HG02870 (cell line): ENCODE data around the gene COL6A2.
"Not testable (repeated sequence)": the region's sequence is repeated elsewhere in the genome, so short reads cannot be mapped to it uniquely, and the experiment has no call there.

Source experiments
- ATAC-seq: cut with Tn5 transposase; IDR thresholded peaks from one replicate; pipeline ENCODE4 v1.9.1; 2021; ENCODE audit warnings: mild to moderate bottlenecking, moderate library complexity; ENCODE audit not compliant: unreplicated experiment

COL6A2 gene

GRCh38 chr21:46060596-46061061, 37.3 kb upstream of the COL6A2 start:
- no peak for ATAC-seq

GRCh38 chr21:46061063-46061462, 36.8 kb upstream of the COL6A2 start:
- ATAC-seq = no peak

GRCh38 chr21:46061518-46061917, 36.4 kb upstream of the COL6A2 start:
- no peak for ATAC-seq

GRCh38 chr21:46061950-46062349, 36.0 kb upstream of the COL6A2 start:
- ATAC-seq = no peak

GRCh38 chr21:46062471-46063211, 35.3 kb upstream of the COL6A2 start:
- ATAC-seq = no peak

GRCh38 chr21:46063227-46063626, 34.7 kb upstream of the COL6A2 start:
- no peak for ATAC-seq

GRCh38 chr21:46063734-46064680, 33.9 kb upstream of the COL6A2 start:
- ATAC-seq = no peak

GRCh38 chr21:46064870-46065214, 33.1 kb upstream of the COL6A2 start:
- ATAC-seq = no peak

GRCh38 chr21:46065215-46065913, 32.5 kb upstream of the COL6A2 start:
- ATAC-seq = no peak

GRCh38 chr21:46065914-46066551, 31.9 kb upstream of the COL6A2 start:
- ATAC-seq = no peak

GRCh38 chr21:46066591-46067331, 31.2 kb upstream of the COL6A2 start:
- ATAC-seq = no peak

GRCh38 chr21:46067505-46068201, 30.3 kb upstream of the COL6A2 start:
- no peak for ATAC-seq

- ATAC-seq = no peak
Observed at GRCh38 chr21:46068516-46069079, 29.3 kb upstream of the COL6A2 start.

- no peak for ATAC-seq
Observed at GRCh38 chr21:46069166-46069565, 28.7 kb upstream of the COL6A2 start.

GRCh38 chr21:46069719-46070279, 28.1 kb upstream of the COL6A2 start:
- no peak for ATAC-seq

GRCh38 chr21:46071082-46071481, 26.8 kb upstream of the COL6A2 start:
- no peak for ATAC-seq

GRCh38 chr21:46076724-46077123, 21.2 kb upstream of the COL6A2 start:
- ATAC-seq = not testable (repeated sequence)

GRCh38 chr21:46077674-46078101, 20.2 kb upstream of the COL6A2 start:
- ATAC-seq = no peak
